GM18907 (cell line): ENCODE measurements around the gene RASA3.

Source experiments
- ATAC-seq: cut with Tn5 transposase; IDR thresholded peaks from one replicate; pipeline ENCODE4 v1.9.1; 2021; ENCODE audit warnings: mild to moderate bottlenecking, moderate library complexity; ENCODE audit not compliant: unreplicated experiment

The RASA3 gene

DNA sequence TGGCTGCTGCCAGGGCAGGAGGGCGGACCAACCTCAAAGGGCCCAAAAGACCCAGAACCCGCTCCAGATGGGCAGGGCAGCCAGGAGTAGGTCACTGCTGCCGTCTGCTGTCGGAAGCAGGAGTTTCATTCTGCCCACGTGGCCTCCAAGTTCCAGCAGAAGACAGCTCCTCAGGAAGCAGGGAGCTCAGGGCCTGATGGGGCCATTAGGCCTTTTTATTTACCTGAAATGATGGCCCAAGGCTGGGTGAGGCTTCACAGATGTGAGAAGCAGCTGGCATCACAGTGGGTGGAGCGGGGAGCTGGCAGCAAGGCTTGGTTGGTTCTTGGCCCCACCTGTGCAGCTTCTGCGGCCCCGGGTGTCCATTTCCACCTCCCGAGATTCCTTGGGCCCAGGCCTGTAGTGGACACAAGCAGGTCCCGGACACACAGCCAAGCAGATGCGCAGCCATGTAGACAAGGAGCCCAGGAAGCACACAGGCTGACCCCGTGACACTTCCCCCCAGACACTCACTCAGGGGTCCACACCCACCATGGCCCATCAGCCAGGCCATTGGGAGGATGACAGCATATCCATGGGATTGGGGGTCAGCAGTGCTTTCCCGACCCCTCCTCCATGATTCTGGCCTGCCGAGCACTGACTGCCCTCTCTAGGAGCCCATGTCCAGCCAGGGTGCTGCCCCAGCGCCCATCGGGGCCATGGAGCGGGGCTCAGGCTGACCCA lies 185.0 kb downstream of the RASA3 start:
- no peak for ATAC-seq

DNA sequence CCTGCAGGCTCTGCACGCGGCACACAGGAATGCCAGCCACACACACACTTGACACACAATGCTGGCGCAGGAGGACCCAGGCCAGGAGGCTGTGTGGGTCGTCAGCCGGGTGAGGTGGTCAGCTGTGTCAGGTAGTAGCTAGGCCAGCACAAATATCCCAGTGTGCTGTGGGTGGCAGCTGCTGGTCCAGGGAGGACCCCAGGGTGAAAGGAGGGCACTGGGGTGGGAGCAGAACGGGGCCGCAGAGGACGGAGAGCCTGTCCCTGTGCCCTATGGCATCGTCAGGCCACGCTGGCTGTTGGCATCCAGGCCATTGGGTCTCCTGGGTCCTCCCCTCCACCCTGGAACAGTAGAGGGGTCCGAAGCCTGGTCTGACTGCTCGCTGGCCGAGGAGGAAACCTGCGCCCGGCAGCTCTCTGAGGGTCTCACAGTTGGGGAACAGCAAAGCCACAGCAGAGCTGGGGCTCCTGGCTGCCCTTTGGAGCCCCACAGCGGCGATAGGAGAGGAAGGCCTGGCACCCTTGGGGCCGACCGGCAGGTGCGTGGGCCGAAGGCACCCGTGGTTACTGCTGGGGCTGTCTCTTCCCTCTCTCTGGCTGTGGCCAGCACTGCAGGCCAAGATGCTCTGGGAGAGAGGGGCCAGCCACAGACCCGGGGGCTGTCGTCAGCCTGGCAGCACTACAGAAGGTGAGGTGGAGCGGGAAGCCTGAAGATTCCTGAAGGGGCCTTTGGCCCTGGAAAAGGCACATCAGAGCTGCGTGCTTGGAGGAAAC lies 185.8 kb downstream of the RASA3 start:
- no peak for ATAC-seq

DNA sequence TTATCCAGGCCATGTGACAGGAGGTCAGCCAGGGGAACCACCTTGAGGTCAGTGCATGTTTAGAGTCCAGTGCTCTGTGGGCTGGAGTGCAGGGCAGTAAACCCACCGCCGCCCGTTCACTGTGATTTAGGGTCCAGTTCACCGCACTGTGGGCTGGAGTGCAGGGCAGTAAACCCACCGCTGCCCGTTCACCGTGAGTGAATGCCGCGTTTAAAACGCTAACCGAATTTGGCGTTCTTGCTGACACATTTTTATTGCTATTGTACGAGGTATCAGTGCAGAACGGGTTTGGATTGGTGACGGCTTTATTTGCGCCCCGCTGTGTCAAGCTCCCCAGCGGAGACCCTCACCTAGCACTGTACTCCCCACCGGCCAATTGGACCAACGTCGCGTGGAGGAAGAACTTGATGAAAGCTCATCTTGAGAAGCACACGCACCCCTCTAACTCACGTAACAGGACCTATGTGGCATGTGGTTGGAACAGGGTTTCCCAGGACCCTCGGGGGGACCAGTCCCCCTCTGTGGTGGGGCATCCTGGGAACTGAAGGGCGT lies 186.5 kb downstream of the RASA3 start:
- no peak for ATAC-seq

DNA sequence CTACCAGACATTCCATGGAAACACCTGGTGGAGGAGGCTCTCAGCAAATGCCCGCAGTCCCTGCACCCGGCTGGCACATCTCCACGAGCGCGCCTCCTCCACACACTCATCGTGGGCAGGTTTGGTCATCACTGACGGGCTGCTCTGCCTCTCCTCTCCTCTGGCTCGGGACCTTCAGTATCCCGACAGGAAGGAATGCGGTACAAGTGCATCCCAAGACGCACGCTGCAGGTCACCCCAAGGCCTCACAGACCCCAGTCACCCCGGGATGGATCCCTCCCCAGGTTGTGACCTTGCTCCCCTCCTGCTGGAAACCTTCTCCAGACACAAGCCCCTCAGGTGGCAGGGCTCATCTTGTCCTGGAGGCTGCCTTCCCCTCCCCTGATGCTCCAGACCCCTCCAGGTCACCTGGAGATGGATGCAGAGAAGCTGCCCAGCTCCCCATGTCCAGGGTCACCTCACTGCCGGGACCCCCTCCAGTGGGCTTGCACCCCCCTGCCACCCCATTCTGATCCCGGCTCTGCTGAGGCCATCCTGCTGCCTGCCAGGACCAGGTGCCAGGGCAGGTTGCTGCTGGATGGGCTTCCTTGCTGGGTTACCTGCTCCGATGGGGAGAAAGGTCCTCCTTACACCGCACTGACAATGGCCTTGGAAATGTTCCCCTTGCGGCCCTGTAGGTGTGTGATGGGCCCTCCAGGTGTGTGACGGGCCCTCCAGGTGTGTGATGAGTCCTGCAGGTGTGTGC lies 188.4 kb downstream of the RASA3 start:
- ATAC-seq = no peak

DNA sequence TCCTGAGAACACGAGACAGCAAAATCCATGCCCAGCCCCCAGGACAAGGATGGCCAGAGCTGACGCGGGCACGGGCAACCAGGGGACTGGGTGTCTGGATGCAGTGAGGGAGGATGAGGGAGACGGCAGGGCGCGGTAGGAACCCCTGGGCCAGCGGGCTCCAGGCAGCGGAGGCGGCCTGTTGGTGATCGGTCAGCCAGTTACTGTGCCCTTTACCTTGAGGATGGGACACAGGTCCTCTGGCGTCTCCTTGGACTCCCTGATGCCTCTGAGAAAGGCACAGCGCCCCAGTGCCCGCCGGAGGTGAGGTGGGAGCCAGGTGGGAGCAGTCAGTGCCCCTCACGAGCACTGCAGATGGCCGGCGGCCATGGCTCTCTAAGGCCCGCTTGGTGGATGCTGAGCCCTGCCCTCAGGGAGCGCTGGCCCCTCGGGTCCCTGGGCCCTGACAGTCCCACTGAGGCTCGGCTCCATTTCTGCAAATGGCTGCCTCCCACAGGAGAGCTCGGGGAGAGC lies 189.8 kb downstream of the RASA3 start:
- ATAC-seq = no peak

DNA sequence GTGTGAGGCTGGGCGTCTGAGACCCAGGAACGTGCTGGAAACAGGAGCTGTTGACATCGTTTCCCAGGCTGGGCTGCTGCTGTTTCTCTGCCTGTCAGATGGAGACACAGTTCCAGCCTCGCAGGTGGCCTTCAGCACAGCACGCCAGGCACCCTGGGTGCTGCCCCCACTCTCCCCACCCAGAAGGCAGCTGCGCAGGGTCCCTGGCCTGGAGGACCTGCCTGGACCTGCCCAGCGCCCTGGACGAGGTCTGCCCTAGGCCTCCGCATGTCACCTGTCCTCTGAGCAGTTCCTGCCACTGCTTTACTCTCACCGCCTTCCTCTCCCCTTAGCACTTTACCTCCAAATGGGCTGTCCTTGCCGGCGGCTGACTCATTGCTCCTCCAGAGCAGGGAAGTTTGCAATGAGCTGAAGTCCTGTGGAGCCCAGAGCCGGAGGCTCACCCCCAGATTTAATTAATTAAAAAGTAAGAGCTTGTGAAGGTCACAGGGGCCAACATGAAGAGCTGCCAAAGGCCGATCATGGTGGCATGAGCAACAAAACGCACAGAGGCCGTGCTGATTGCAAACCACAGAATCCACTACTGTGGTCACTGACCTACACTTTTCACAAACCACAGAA lies 190.7 kb downstream of the RASA3 start:
- ATAC-seq = no peak

DNA sequence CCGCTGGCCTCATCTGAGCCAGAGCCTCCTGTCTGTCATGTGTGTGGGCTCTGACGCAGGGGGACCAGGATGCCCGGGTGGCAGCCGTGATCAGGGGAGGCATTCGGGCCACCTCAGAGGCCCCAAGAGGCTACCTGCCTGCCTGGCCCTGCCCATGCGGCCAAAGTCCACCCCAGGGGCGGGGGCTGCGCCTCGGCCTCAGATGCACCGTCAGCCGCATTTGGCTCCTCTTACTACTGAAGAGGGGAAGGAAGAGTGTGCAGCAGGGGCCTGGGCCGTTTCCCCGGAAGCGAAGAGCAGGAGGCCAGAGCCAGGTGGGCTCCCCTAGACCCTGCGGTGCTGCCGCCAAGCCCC lies 192.5 kb downstream of the RASA3 start:
- no peak for ATAC-seq

DNA sequence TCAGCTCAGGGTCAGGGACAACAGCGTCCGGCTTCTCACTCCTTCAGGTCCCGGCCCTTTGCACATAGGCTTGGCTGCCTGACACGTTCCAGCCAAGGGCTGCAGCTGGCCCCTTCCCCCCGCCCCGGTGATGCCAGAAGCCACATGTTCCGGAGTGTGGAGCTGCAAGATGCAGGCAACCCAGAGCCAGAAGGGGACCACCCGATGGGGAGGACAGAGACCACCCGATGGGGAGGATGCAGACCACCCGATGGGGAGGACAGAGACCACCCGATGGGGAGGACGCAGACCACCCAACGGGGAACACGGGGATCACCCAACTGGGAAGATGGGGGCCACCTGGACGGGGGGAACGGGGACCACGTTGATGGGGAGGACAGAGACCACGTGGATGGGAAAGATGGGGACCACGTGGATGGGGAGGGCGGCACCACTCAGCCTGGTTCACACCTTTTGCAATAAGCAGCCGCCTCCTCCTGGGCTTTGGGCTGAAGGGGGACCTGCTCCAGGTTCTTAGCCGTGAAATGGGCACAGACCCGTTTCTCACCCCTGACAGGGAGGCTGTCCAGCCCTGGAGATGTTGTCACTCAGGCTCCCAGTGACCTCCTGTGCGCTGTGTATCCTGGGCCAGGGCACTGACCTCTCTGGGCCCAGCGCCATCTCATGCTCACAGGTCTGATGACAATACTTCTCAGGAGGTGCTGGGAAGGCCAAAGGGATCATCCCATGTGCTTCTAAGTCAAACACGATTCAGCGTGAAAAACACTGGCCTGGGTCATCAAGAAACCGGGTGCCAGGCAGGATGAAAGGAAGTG lies 193.1 kb downstream of the RASA3 start:
- no peak for ATAC-seq

DNA sequence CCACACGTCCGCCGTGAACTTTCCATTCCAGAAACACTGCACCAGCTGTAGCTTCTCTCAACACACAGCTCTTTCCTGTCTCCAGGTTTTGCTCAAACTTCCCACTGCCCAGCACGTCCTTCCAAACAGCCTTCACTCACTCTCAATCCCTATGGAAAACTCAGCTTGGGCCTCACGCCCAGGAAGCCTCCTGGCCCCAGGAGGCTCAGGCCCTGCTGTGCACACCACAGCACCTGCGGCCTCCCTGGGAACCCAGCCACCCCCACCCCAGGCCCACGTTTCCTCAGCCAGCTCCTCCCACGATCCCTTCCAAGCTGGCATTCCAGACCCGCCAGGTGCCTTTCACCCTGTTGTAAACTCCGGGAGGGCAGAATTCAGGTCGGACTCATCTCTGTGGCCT lies 193.7 kb downstream of the RASA3 start:
- ATAC-seq = no peak

DNA sequence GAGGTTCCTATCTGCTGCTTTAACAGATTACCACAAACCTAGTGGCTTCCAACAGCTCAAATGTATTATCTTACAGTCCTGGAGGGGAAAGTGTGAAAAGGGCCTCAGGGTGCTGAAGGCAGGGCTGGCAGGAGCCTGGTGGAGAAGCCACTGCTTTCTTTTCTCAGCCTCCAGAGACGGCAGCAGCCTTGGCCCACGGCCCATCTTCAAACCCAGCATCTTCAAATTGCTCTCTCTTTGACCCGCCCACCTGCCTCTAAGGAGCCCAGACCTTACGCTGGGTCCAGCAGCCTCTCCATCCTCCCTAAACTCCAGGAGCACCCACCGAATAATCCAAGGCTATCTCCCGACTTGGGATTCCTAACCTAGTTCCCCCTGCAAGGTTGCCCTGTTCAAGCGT lies 194.2 kb downstream of the RASA3 start:
- no peak for ATAC-seq

DNA sequence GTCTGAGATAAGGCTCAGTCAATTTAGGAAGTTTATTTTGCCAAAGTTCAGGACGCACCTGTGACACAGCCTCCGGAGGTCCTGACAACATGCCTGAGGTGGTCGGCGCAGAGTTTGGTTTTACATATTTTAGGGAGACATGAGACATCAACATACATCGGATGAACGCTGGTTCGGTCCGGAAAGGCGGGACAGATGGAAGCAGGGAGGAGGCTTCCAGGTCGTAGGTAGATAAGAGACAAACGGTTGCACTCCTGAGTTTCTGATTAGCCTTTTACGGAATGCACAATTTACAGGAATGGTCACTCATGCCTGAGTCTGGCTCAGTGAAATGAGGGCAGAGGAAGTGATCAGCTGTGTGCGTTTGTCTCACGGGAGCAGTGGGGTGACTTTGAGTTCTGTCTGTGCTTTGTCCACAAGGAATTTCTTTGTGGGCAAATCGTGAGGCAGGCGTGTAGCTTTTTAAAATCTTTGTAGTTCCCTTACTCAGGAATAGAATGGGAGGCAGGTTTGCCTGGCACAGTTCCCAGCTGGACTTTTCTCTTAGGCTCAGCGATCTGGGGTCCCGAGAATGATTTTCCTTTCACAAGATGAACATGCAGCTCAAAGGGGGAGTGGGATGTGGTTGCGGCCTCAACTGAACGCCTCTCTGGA lies 194.8 kb downstream of the RASA3 start:
- no peak for ATAC-seq

DNA sequence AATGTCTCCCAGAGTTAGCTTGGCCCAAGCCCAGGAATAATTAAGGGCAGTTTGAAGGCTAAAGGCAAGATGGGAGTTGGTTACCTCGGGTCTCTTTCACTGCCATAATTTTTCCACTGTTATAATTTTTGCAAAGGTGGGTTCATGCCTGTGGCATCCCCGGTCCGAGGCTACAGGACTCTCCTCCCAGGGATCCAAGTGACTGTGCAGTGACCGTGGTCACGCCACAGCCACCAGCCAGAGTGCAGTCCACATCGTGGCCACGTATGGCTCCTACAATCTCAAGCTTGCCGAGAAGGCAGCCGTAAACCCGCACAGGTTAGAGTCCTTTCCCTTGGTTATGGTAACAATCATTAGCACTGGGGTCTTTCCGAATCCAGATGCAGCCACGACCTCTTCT lies 195.3 kb downstream of the RASA3 start:
- no peak for ATAC-seq

DNA sequence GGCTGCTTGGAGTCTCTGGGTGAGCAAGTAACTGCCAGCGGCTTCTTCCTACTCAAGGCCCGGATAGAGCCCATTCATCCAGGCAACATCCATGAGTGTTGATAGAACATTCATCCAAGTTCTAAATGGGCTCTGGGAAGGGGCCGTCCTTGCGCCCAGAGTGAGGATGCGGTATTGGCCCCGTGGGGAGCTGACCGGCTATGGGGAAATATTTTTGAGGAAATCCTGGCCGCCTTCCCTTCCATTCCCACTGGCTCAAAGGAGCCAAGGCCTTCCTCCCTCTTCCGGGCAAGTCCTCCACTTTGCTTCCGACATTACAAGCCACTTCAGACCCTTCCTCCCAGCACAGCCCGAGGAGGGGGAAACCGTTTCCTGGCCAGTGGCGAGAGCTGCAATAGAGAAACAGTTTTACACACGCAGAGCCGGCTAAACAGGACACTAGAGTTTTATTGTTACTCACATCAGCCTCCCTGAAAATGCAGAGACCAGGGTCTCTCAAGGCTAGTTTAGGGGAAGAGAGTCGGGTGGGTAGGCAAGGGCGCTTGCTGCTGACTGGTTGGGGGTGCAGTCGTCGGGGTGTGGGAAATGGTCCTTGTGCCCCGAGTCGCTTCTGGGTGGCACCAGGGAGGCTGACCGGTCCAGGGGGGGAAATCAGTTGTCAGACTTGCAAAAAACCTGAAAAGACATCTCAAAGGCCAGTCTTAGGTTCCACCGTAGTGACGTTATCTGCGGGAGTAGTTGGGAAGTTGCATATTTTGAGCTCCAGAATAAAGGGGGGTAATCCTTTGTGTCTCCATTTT lies 196.1 kb downstream of the RASA3 start:
- no peak for ATAC-seq

DNA sequence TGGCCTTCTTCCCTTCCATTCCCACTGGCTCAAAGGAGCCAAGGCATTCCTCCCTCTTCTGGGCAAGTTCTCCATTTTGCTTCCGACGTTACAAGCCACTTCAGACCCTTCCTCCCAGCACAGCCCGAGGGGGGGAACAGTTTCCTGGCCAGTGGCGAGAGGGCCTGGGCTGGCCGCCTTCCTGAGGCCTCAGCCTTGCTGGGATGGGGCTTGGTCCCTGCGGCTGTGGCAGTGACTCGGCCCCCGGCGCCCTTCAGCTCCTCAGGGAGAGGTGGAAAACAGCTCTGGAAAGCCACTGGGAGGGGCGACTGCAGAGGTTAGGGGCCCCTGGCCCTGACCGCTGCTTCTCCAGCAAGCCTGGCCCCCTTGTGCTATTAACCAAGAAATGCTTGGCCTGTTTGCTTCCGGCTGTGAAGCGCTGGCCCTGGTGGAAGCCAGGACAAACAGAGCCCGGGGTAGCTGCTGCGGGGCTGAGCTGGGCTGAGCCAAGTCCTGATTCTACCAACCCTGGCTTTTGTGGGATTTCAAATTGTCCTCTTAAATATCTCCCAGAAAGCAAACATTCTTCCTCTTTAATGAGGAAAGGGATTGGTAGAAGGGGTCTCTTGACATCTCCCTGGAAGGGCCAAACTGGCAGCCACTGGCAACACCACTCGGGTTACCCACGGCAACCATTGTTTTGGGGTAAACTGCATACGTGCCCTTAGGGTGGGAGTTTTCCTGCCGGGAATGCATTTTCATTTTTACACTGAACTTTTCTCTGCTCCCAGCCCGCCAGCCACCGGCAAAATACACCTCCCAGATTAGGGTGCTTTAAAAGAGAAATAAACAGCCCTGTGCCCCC lies 197.2 kb downstream of the RASA3 start:
- no peak for ATAC-seq

DNA sequence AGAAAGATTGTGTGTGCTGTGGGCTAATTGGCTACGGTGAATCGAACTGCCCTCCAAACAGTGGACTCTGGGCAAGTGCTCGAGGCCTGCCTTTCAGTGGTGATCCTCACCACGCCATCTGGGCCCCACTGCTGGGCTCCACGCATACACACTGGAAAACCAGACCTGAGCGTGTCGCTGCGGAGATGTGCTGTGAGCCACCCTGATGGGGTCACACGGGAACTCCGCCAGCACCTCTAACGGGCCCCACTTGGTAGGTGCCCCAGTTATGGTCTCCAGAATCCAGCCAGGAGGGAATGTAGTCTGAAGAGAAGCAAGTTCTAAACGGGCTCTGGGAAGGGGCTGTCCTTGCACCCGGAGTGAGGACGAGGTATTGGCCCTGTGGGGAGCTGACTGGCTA lies 197.8 kb downstream of the RASA3 start:
- no peak for ATAC-seq

DNA sequence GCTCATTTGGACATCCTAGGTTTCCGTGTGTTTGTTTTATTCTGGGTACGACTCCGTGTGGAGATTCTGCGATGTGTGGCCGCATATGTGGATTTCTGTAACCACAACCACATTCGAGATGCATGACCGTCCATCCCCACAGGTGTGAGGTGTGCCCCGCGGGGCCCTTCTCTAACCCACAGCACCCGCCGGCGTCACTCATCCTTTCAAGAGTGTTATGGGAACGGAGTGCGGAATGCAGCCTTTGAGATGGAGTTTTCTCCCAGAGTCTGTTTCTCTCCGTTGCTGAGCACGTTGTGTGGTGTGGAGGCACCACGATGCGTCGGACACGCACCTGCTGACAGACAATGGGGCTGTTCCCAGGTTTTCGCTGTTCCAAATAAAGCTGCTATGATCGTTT lies 198.5 kb downstream of the RASA3 start:
- ATAC-seq = no peak

DNA sequence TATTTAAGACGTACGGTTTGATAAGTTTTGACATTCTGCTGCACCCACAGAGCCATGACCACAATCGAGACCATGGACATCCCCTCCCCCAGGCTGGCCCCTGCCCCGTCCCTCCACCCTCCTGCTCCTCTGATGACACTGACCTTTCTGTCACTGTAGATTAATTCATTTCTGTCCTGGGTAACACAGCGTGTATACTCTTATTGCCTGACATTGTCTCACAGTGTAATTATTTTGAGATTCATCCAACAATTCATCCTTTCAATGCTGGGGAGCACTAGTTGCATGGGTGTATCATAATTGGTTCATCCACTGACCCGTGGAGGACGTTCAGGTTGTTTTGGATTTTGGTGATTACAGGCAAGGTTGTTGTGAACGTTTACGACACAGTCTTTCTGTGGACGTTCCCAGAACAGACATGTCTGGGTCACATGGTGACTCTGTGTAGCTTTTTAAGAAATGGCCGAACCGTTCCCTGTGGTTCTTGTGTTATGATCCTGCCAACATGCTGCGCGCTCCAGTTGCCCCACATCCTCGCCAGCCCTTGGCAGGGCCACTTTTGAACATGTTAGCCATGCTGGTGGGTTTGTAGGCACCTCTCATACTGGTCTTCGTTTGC lies 200.5 kb downstream of the RASA3 start:
- ATAC-seq = no peak
